ENCODE data around the gene LMOD1. TPM values are rescaled to one million over a fixed set of nuclear protein-coding genes. Genes with fewer than 3 reads are reported as not detected.

The LMOD1 gene
- total and polyA plus RNA-seq, 4 donors, result 347 to 601 (median 418) TPM

- peak within 1 kb of the TSS; percentile 26 to 32 for H3K27ac ChIP-seq (ENCODE audit: low read depth in 1 of 2, low read length in 2 of 2)
- WGBS, 2 donors, result 0% methylated on average over 43 of the region's 43 CpGs
- H3K9me3 ChIP-seq (ENCODE audit: control insufficient read depth, low read length), result no peaks in the 10 kb centered on the region
- intact Hi-C loops (cut with DNase I), result loop anchor here in 1 of 2 donors (10.0 kb wide), 1 partner anchor 420 kb away; the partner anchor contains the start of gene NAV1
- ATAC-seq (ENCODE audit: low FRiP score) (peak; percentile 99), DNase-seq (peak; percentile 98 to 99)
- peak within 1 kb of the TSS; percentile 7 to 92 for H3K4me3 ChIP-seq (ENCODE audit: low read length in 2 of 2)
- H3K27me3 ChIP-seq (ENCODE audit: control insufficient read depth in 1 of 2, insufficient read depth in 2 of 2, low read length in 1 of 2), result no peaks in the 10 kb centered on the region
- no peaks in the 10 kb centered on the region for H3K4me1 ChIP-seq (ENCODE audit: control insufficient read depth in 1 of 2, insufficient read depth in 2 of 2, low read length in 2 of 2)
- no peaks in the 10 kb centered on the region for H3K36me3 ChIP-seq (ENCODE audit: control insufficient read depth in 1 of 2, insufficient read depth in 2 of 2, low read length in 1 of 2)
These were observed 8.8 kb upstream of the LMOD1 start, which contains the start of gene TIMM17A for GRCh38 chr1:201955009-201955728. Gene TIMM17A (plus strand): TSS chr1:201955503. CDS start chr1:201955527, 24 bp downstream.

DNA sequence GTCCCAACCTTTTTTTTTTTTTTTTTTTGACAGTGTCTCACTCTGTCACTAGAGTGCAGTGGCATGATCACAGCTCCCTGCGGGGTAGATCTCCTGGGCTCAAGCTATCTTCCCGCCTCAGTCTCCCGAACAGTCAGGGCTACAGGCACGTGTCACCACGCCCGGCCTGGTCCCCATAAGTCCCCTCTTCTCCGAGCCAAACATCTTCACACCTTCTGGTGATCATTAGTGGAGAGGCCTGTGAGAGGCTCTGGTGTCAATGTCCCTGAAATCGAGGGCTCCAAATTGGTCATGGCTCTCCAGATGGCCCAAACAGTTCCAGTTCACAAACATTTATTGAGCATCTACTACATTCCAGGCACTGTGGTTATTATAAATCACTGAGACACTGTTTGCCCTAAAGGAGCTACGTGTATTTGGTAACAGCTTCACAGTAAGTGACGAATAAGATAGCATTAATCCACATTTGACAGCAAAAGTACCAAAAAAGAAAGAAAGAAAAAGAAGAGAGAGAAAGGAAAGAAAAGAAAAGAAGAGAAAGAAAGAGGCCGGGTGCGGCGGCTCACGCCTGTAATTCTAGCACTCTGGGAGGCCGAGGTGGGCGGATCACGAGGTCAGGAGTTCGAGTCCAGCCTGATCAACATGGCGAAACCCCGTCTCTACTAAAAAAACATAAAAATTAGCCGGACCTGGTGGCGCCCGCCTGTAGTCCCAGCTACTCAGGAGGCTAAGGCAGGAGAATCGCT, 8.1 kb upstream of the LMOD1 start:
- intact Hi-C loops (cut with DNase I), result loop anchor here in 1 of 2 donors (10.0 kb wide), 1 partner anchor 420 kb away; the partner anchor contains the start of gene NAV1
- H3K27me3 ChIP-seq (ENCODE audit: control insufficient read depth in 1 of 2, insufficient read depth in 2 of 2, low read length in 1 of 2), result no peaks in the 10 kb centered on the region
- peak overlapping the region in 1 of 2 donors; percentile 20 for H3K4me3 ChIP-seq (ENCODE audit: low read length in 2 of 2)
- ATAC-seq (ENCODE audit: low FRiP score) (no peak), DNase-seq (no peak)
- no peaks in the 10 kb centered on the region for H3K9me3 ChIP-seq (ENCODE audit: control insufficient read depth, low read length)
- 48 to 49% methylated on average over 24 of the region's 24 CpGs for WGBS, 2 donors
- no peaks in the 10 kb centered on the region for H3K4me1 ChIP-seq (ENCODE audit: control insufficient read depth in 1 of 2, insufficient read depth in 2 of 2, low read length in 2 of 2)
- no peaks in the 10 kb centered on the region for H3K36me3 ChIP-seq (ENCODE audit: control insufficient read depth in 1 of 2, insufficient read depth in 2 of 2, low read length in 1 of 2)
- peak overlapping the region; percentile 24 to 32 for H3K27ac ChIP-seq (ENCODE audit: low read depth in 1 of 2, low read length in 2 of 2)

- no peak for ATAC-seq (ENCODE audit: low FRiP score)
- Histone ChIP-seq H3K27ac (ENCODE audit: low read depth in 1 of 2, low read length in 2 of 2) (peak overlapping the region in 1 of 2 donors; percentile 49), H3K4me1 (ENCODE audit: control insufficient read depth in 1 of 2, insufficient read depth in 2 of 2, low read length in 2 of 2) (peaks cover 2 to 3% of the 10 kb centered on the region in 2 donors), H3K36me3 (ENCODE audit: control insufficient read depth in 1 of 2, insufficient read depth in 2 of 2, low read length in 1 of 2) (no peaks in the 10 kb centered on the region), H3K4me3 (ENCODE audit: low read length in 2 of 2) (no peak overlapping the region), H3K27me3 (ENCODE audit: control insufficient read depth in 1 of 2, insufficient read depth in 2 of 2, low read length in 1 of 2) (no peaks in the 10 kb centered on the region), H3K9me3 (ENCODE audit: control insufficient read depth, low read length) (no peaks in the 10 kb centered on the region)
- intact Hi-C loops (cut with DNase I), result no loop called here
- DNase-seq, result no peak
These were observed 3.1 kb upstream of the LMOD1 start for GRCh38 chr1:201949491-201949890.

GRCh38 chr1:201947697-201948008, 1.3 kb upstream of the LMOD1 start:
- peak overlapping the region; percentile 99 for H3K27ac ChIP-seq (ENCODE audit: low read depth in 1 of 2, low read length in 2 of 2)
- WGBS, 2 donors, result 17 to 21% methylated on average over 3 of the region's 3 CpGs
- peak overlapping the region; percentile 65 to 73 for H3K4me3 ChIP-seq (ENCODE audit: low read length in 2 of 2)
- H3K36me3 ChIP-seq (ENCODE audit: control insufficient read depth in 1 of 2, insufficient read depth in 2 of 2, low read length in 1 of 2), result peaks cover 4 to 6% of the 10 kb centered on the region in 2 donors
- no peak for DNase-seq
- H3K4me1 ChIP-seq (ENCODE audit: control insufficient read depth in 1 of 2, insufficient read depth in 2 of 2, low read length in 2 of 2), result peaks cover 2 to 3% of the 10 kb centered on the region in 2 donors
- H3K9me3 ChIP-seq (ENCODE audit: control insufficient read depth, low read length), result no peaks in the 10 kb centered on the region
- no peak for ATAC-seq (ENCODE audit: low FRiP score)
- intact Hi-C loops (cut with DNase I), result loop anchor here (2.0 kb wide), 2 partner anchors 43 to 51 kb away; no protein-coding TSS in a partner anchor
- no peaks in the 10 kb centered on the region for H3K27me3 ChIP-seq (ENCODE audit: control insufficient read depth in 1 of 2, insufficient read depth in 2 of 2, low read length in 1 of 2)

DNA sequence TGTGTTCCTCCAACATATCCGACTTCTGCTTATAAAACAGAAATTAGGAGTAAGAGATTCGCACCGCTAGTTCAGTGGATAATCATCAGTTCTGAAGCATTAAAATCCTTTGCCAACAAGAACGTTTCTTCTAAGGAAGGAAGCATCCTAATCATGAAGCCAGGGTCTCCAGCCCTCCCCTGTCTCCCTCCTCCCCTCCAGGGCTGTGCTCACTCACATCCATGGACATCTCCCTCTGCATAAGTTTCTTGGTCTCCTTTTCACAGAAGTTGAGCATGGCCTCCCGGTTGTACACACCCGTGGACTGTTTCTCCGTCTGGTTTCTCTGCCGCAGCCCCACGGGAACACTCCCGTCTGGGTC, 505 bp downstream of the LMOD1 start:
- ATAC-seq (ENCODE audit: low FRiP score) (peak; percentile 3), DNase-seq (no peak)
- peak overlapping the region; percentile 86 for H3K27ac ChIP-seq (ENCODE audit: low read depth in 1 of 2, low read length in 2 of 2)
- intact Hi-C loops (cut with DNase I), result loop anchor here (1.0 to 2.0 kb wide), 4 partner anchors 18 to 51 kb away; no protein-coding TSS in a partner anchor
- peaks cover 4 to 6% of the 10 kb centered on the region in 2 donors for H3K36me3 ChIP-seq (ENCODE audit: control insufficient read depth in 1 of 2, insufficient read depth in 2 of 2, low read length in 1 of 2)
- H3K9me3 ChIP-seq (ENCODE audit: control insufficient read depth, low read length), result no peaks in the 10 kb centered on the region
- H3K4me1 ChIP-seq (ENCODE audit: control insufficient read depth in 1 of 2, insufficient read depth in 2 of 2, low read length in 2 of 2), result peaks cover 2 to 3% of the 10 kb centered on the region in 2 donors
- H3K4me3 ChIP-seq (ENCODE audit: low read length in 2 of 2), result peak overlapping the region; percentile 77 to 100
- no peaks in the 10 kb centered on the region for H3K27me3 ChIP-seq (ENCODE audit: control insufficient read depth in 1 of 2, insufficient read depth in 2 of 2, low read length in 1 of 2)
- WGBS, 2 donors, result 0 to 1% methylated on average over 10 of the region's 10 CpGs

DNA sequence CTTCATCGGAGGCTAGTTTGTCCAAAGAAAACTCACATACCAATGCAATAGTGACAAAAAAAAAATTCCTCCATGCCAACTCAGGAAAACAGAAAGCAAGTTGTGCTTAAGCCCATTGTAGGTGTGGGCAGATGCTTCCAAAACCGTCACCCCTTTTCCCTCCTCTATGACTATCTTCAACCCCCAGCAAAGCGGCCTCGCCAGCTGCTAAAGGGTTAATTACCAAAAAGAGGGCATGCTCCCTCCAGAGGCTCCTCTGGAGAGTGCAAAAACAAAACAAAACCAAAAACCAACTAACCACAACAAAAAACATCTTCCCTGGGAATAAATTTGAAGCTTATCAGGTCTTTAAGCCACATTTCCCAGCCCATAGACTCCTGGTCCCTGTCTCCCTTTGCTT, 1.2 kb downstream of the LMOD1 start:
- 2% methylated on average over 4 of the region's 4 CpGs for WGBS, 2 donors
- intact Hi-C loops (cut with DNase I), result loop anchor here in 1 of 2 donors (1.0 kb wide), 1 partner anchor 50 kb away; no protein-coding TSS in a partner anchor
- ATAC-seq (ENCODE audit: low FRiP score) (no peak), DNase-seq (no peak)
- no peaks in the 10 kb centered on the region for H3K9me3 ChIP-seq (ENCODE audit: control insufficient read depth, low read length)
- H3K27me3 ChIP-seq (ENCODE audit: control insufficient read depth in 1 of 2, insufficient read depth in 2 of 2, low read length in 1 of 2), result no peaks in the 10 kb centered on the region
- peak overlapping the region; percentile 86 for H3K27ac ChIP-seq (ENCODE audit: low read depth in 1 of 2, low read length in 2 of 2)
- peak overlapping the region; percentile 77 to 100 for H3K4me3 ChIP-seq (ENCODE audit: low read length in 2 of 2)
- H3K4me1 ChIP-seq (ENCODE audit: control insufficient read depth in 1 of 2, insufficient read depth in 2 of 2, low read length in 2 of 2), result peaks cover 2 to 3% of the 10 kb centered on the region in 2 donors
- H3K36me3 ChIP-seq (ENCODE audit: control insufficient read depth in 1 of 2, insufficient read depth in 2 of 2, low read length in 1 of 2), result peaks cover 4 to 6% of the 10 kb centered on the region in 2 donors

- H3K4me3 ChIP-seq (ENCODE audit: low read length in 2 of 2), result peak overlapping the region; percentile 77 to 100
- peak overlapping the region; percentile 79 to 83 for H3K27ac ChIP-seq (ENCODE audit: low read depth in 1 of 2, low read length in 2 of 2)
- peaks cover 4 to 7% of the 10 kb centered on the region in 2 donors for H3K36me3 ChIP-seq (ENCODE audit: control insufficient read depth in 1 of 2, insufficient read depth in 2 of 2, low read length in 1 of 2)
- H3K4me1 ChIP-seq (ENCODE audit: control insufficient read depth in 1 of 2, insufficient read depth in 2 of 2, low read length in 2 of 2), result peaks cover 2 to 4% of the 10 kb centered on the region in 2 donors
- DNase-seq (no peak), ATAC-seq (ENCODE audit: low FRiP score) (no peak)
- intact Hi-C loops (cut with DNase I), result loop anchor here in 1 of 2 donors (1.0 kb wide), 1 partner anchor 49 kb away; no protein-coding TSS in a partner anchor
- H3K27me3 ChIP-seq (ENCODE audit: control insufficient read depth in 1 of 2, insufficient read depth in 2 of 2, low read length in 1 of 2), result no peaks in the 10 kb centered on the region
- no peaks in the 10 kb centered on the region for H3K9me3 ChIP-seq (ENCODE audit: control insufficient read depth, low read length)
- 2% methylated on average over 3 of the region's 3 CpGs for WGBS, 2 donors
These were observed 1.7 kb downstream of the LMOD1 start for GRCh38 chr1:201944639-201945038.

- DNase-seq (no peak), ATAC-seq (ENCODE audit: low FRiP score) (no peak)
- intact Hi-C loops (cut with DNase I), result no loop called here
- Histone ChIP-seq H3K4me3 (ENCODE audit: low read length in 2 of 2) (peak overlapping the region; percentile 77 to 100), H3K4me1 (ENCODE audit: control insufficient read depth in 1 of 2, insufficient read depth in 2 of 2, low read length in 2 of 2) (peaks cover 5 to 7% of the 10 kb centered on the region in 2 donors), H3K36me3 (ENCODE audit: control insufficient read depth in 1 of 2, insufficient read depth in 2 of 2, low read length in 1 of 2) (peaks cover 4 to 8% of the 10 kb centered on the region in 2 donors), H3K27me3 (ENCODE audit: control insufficient read depth in 1 of 2, insufficient read depth in 2 of 2, low read length in 1 of 2) (no peaks in the 10 kb centered on the region), H3K9me3 (ENCODE audit: control insufficient read depth, low read length) (no peaks in the 10 kb centered on the region), H3K27ac (ENCODE audit: low read depth in 1 of 2, low read length in 2 of 2) (peak overlapping the region; percentile 29 to 83)
- WGBS, 2 donors, result 6 to 7% methylated on average over 6 of the region's 6 CpGs
These were observed 2.3 kb downstream of the LMOD1 start for GRCh38 chr1:201944002-201944401.
